Measurements from ENCODE around the gene DEPP1.

The DEPP1 gene

GRCh38 chr10:44935966-44936295, 42.7 kb downstream of the DEPP1 start:
- no peaks in the 10 kb centered on the region; the same call in 1 of the 2 replicates for H3K4me1 ChIP-seq (ENCODE audit: control insufficient read depth, insufficient read depth, low read length)
- TF ChIP-seq, protein P1, sequence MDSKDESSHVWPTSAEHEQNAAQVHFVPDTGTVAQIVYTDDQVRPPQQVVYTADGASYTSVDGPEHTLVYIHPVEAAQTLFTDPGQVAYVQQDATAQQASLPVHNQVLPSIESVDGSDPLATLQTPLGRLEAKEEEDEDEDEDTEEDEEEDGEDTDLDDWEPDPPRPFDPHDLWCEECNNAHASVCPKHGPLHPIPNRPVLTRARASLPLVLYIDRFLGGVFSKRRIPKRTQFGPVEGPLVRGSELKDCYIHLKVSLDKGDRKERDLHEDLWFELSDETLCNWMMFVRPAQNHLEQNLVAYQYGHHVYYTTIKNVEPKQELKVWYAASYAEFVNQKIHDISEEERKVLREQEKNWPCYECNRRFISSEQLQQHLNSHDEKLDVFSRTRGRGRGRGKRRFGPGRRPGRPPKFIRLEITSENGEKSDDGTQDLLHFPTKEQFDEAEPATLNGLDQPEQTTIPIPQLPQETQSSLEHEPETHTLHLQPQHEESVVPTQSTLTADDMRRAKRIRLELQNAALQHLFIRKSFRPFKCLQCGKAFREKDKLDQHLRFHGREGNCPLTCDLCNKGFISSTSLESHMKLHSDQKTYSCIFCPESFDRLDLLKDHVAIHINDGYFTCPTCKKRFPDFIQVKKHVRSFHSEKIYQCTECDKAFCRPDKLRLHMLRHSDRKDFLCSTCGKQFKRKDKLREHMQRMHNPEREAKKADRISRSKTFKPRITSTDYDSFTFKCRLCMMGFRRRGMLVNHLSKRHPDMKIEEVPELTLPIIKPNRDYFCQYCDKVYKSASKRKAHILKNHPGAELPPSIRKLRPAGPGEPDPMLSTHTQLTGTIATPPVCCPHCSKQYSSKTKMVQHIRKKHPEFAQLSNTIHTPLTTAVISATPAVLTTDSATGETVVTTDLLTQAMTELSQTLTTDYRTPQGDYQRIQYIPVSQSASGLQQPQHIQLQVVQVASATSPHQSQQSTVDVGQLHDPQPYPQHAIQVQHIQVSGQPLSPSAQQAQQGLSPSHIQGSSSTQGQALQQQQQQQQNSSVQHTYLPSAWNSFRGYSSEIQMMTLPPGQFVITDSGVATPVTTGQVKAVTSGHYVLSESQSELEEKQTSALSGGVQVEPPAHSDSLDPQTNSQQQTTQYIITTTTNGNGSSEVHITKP (tag by site-specific recombination; IDR thresholded peaks at IDR 0.05), result no peak
- no peak for TF ChIP-seq ZNF776 (tag by site-specific recombination; IDR thresholded peaks at IDR 0.05; ENCODE audit: borderline replicate concordance)
- no peak for TF ChIP-seq ZNF398 (tag by site-specific recombination; IDR thresholded peaks at IDR 0.05)
- TF ChIP-seq, protein P2, sequence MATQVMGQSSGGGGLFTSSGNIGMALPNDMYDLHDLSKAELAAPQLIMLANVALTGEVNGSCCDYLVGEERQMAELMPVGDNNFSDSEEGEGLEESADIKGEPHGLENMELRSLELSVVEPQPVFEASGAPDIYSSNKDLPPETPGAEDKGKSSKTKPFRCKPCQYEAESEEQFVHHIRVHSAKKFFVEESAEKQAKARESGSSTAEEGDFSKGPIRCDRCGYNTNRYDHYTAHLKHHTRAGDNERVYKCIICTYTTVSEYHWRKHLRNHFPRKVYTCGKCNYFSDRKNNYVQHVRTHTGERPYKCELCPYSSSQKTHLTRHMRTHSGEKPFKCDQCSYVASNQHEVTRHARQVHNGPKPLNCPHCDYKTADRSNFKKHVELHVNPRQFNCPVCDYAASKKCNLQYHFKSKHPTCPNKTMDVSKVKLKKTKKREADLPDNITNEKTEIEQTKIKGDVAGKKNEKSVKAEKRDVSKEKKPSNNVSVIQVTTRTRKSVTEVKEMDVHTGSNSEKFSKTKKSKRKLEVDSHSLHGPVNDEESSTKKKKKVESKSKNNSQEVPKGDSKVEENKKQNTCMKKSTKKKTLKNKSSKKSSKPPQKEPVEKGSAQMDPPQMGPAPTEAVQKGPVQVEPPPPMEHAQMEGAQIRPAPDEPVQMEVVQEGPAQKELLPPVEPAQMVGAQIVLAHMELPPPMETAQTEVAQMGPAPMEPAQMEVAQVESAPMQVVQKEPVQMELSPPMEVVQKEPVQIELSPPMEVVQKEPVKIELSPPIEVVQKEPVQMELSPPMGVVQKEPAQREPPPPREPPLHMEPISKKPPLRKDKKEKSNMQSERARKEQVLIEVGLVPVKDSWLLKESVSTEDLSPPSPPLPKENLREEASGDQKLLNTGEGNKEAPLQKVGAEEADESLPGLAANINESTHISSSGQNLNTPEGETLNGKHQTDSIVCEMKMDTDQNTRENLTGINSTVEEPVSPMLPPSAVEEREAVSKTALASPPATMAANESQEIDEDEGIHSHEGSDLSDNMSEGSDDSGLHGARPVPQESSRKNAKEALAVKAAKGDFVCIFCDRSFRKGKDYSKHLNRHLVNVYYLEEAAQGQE (tag by site-specific recombination; IDR thresholded peaks at IDR 0.05), result no peak
- no peak for TF ChIP-seq ZNF292 (tag by site-specific recombination; IDR thresholded peaks at IDR 0.05; ENCODE audit: borderline replicate concordance, low read depth)
- TF ChIP-seq ZNF366 (tag by site-specific recombination; conservative IDR thresholded peaks at IDR 0.05), result no peak
- no peak for TF ChIP-seq ZNF664 (tag by site-specific recombination; IDR thresholded peaks at IDR 0.05)
- no peak for TF ChIP-seq ZBTB20 (tag by site-specific recombination; IDR thresholded peaks at IDR 0.05)
- TF ChIP-seq, protein P3, sequence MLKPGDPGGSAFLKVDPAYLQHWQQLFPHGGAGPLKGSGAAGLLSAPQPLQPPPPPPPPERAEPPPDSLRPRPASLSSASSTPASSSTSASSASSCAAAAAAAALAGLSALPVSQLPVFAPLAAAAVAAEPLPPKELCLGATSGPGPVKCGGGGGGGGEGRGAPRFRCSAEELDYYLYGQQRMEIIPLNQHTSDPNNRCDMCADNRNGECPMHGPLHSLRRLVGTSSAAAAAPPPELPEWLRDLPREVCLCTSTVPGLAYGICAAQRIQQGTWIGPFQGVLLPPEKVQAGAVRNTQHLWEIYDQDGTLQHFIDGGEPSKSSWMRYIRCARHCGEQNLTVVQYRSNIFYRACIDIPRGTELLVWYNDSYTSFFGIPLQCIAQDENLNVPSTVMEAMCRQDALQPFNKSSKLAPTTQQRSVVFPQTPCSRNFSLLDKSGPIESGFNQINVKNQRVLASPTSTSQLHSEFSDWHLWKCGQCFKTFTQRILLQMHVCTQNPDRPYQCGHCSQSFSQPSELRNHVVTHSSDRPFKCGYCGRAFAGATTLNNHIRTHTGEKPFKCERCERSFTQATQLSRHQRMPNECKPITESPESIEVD (tag by site-specific recombination; IDR thresholded peaks at IDR 0.05), result no peak
- TF ChIP-seq, protein P4, sequence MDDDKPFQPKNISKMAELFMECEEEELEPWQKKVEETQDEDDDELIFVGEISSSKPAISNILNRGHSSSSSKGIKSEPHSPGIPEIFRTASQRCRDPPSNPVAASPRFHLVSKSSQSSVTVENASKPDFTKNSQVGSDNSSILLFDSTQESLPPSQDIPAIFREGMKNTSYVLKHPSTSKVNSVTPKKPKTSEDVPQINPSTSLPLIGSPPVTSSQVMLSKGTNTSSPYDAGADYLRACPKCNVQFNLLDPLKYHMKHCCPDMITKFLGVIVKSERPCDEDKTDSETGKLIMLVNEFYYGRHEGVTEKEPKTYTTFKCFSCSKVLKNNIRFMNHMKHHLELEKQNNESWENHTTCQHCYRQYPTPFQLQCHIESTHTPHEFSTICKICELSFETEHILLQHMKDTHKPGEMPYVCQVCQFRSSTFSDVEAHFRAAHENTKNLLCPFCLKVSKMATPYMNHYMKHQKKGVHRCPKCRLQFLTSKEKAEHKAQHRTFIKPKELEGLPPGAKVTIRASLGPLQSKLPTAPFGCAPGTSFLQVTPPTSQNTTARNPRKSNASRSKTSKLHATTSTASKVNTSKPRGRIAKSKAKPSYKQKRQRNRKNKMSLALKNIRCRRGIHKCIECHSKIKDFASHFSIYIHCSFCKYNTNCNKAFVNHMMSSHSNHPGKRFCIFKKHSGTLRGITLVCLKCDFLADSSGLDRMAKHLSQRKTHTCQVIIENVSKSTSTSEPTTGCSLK (tag by site-specific recombination; IDR thresholded peaks at IDR 0.05), result no peak
- TF ChIP-seq ZFP69B (tag by site-specific recombination; IDR thresholded peaks at IDR 0.05), result no peak
- TF ChIP-seq ZNF112 (tag by site-specific recombination; IDR thresholded peaks at IDR 0.05), result no peak
- no peak for TF ChIP-seq ZNF555 (tag by site-specific recombination; conservative IDR thresholded peaks at IDR 0.05)
- no peak for TF ChIP-seq ZNF423 (tag by site-specific recombination; IDR thresholded peaks at IDR 0.05)
- TF ChIP-seq PBX3 (CRISPR knock-in tag; IDR thresholded peaks at IDR 0.05), result no peak
- TF ChIP-seq ZNF350 (tag by site-specific recombination; IDR thresholded peaks at IDR 0.05), result no peak
- CTCF ChIA-PET, result interaction anchor here (0.9 to 1.2 kb wide), 2 partner anchors 30 to 38 kb away, joined by 3 read pairs; no protein-coding TSS in a partner anchor
- POLR2A ChIA-PET, result interaction anchor here (0.6 kb wide), 1 partner anchor 40 kb away, joined by 5 read pairs; no protein-coding TSS in a partner anchor
- H3K9me3 ChIP-seq (ENCODE audit: control insufficient read depth, insufficient read depth, low read depth, low read length), result no peaks in the 10 kb centered on the region
- H3K27ac ChIP-seq (ENCODE audit: extremely low read depth, low read depth, low read length), result no peak overlapping the region
- no peak overlapping the region for H3K4me3 ChIP-seq (ENCODE audit: low read depth, low read length)
- H3K36me3 ChIP-seq (ENCODE audit: control insufficient read depth in 2 of 2, insufficient read depth in 1 of 2, low read length in 2 of 2), result no peaks in the 10 kb centered on the region
